ENCODE measurements around the gene STX12. TPM values are rescaled to one million over a fixed set of nuclear protein-coding genes. Genes with fewer than 3 reads are reported as not detected.
A peak's percentile ranks its signal among the peaks of the same experiment; 100 is the strongest.
"Not testable (repeated sequence)": the region's sequence is repeated elsewhere in the genome, so short reads cannot be mapped to it uniquely, and the experiment has no call there.

Gene STX12
- total and polyA plus RNA-seq, 8 donors, result 13.6 to 24.3 (median 19.5) TPM

DNA sequence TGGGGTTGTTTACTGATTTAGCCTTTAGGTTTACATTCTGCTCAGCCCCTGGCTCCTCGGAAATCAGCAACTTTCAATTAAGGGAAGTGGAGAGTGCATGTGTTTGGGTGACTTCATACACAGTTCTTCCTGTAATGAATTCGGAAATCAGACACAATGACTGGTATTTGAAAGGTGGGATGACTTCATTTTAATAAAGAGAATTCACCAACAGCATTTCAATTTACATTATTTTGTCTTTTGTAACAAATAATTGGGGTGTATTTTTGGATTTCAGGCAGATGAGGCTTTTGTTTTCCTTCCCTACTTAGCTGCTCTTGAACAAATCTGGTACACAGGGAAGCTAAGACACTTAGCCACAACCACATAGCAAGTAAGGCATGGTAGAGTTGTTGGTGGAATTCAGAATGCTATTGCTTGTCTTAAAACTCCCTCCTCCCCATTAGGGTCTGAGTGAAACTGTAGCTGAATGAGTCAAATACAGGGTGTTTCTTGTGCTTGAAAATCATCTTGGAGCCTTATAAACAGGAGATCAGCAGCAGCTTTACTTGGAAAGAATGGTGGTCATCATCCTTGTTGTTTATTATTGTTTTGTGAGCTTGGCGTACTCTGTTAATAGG is 917 bp downstream of the STX12 start:
- ATAC-seq (peak; percentile 2 to 37 (median 16)), DNase-seq (no peak), FAIRE-seq (no peak)
- TF ChIP-seq, protein P1, sequence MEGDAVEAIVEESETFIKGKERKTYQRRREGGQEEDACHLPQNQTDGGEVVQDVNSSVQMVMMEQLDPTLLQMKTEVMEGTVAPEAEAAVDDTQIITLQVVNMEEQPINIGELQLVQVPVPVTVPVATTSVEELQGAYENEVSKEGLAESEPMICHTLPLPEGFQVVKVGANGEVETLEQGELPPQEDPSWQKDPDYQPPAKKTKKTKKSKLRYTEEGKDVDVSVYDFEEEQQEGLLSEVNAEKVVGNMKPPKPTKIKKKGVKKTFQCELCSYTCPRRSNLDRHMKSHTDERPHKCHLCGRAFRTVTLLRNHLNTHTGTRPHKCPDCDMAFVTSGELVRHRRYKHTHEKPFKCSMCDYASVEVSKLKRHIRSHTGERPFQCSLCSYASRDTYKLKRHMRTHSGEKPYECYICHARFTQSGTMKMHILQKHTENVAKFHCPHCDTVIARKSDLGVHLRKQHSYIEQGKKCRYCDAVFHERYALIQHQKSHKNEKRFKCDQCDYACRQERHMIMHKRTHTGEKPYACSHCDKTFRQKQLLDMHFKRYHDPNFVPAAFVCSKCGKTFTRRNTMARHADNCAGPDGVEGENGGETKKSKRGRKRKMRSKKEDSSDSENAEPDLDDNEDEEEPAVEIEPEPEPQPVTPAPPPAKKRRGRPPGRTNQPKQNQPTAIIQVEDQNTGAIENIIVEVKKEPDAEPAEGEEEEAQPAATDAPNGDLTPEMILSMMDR (IDR thresholded peaks at IDR 0.05), result no peak
- Histone ChIP-seq H3K9me3 (no peaks in the 10 kb centered on the region), H3K4me3 (peak overlapping the region; percentile 71 to 95 (median 88)), H3K27me3 (no peaks in the 10 kb centered on the region), H3K36me3 (no peaks in the 10 kb centered on the region), H3K27ac (peak overlapping the region; percentile 74 to 89 (median 84)), H3K4me1 (peaks cover 4 to 16% (median 12%) of the 10 kb centered on the region in 3 donors)
- 26 to 31% methylated on average over 3 of the region's 3 CpGs for WGBS, 2 donors
- intact Hi-C loops (cut with DNase I), result no loop called here

DNA sequence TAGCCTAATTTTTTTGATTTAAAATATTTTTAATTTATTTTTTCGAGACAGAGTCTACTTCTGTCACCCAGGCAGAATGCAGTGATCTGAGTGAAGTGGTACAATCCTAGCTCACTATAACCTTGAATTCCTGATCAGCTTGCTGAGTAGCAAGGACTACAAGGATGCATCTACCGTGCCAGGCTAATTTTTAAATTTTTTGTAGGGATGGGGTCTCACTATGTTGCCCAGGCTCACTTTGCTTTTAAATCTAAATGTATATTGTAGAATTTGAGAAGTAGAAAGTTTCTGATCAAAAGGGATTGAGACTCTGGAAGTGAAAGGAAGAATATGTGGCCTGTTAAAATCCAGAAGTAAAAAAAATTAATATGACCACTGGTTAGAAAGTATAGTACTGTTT is 1.6 kb downstream of the STX12 start:
- no peak for ATAC-seq
- FAIRE-seq, result no peak
- 72 to 77% methylated on average over 2 of the region's 2 CpGs for WGBS, 2 donors
- Histone ChIP-seq H3K27ac (peak overlapping the region in 1 of 4 donors; percentile 89), H3K4me3 (peak overlapping the region in 1 of 4 donors; percentile 71), H3K27me3 (no peaks in the 10 kb centered on the region), H3K4me1 (peaks cover 4 to 16% (median 12%) of the 10 kb centered on the region in 3 donors), H3K36me3 (no peaks in the 10 kb centered on the region), H3K9me3 (no peaks in the 10 kb centered on the region)
- intact Hi-C loops (cut with DNase I), result no loop called here
- no peak for DNase-seq
- TF ChIP-seq, protein P1 (IDR thresholded peaks at IDR 0.05), result no peak

DNA sequence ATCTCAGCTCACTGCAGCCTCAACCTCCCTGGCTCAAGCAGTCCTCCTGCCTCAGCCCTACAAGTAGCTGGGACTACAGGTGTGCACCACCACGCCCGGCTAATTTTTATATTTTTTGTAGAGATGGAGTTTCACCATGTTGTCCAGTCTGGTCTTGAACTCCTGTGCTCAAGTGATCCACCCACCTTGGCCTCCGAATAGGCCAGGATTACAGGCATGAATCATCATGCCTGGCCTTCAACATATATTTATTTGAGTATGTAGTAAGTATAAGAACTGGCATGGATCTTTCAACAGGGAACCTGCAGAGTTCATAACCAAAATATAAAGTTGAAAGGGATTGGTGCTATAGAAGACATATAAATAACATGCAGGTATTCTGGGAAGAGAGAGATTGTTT is 2.3 kb downstream of the STX12 start:
- intact Hi-C loops (cut with DNase I); H3K36me3 ChIP-seq; FAIRE-seq; DNase-seq; H3K9me3 ChIP-seq; H3K27ac ChIP-seq; H3K27me3 ChIP-seq; H3K4me3 ChIP-seq; ATAC-seq: not testable (repeated sequence)
- WGBS, 2 donors, result 71 to 76% methylated on average over 3 of the region's 3 CpGs
- H3K4me1 ChIP-seq, result peaks cover 4 to 16% (median 12%) of the 10 kb centered on the region in 3 donors

DNA sequence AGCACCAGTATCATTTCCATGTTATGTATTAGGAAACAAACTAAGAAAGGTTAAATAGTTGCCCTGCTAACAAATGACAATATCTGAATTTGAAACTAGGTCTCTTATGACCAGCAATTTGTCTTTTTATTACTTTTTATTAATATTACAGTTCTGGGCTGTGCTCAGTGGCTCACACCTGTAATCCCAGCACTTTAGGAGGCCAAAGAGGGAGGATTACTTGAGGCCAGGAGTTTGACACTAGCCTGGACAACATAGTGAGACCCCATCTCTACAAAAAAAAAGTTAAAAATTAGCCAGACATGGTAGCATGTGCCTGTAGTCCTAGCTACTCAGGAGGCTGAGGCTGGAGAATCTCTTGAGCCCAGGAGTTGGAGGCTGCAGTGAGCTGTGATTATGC is 3.3 kb downstream of the STX12 start:
- H3K27me3 ChIP-seq; H3K36me3 ChIP-seq; ATAC-seq; intact Hi-C loops (cut with DNase I); H3K27ac ChIP-seq; FAIRE-seq; DNase-seq; H3K4me3 ChIP-seq; H3K9me3 ChIP-seq: not testable (repeated sequence)
- H3K4me1 ChIP-seq, result peaks cover 4 to 16% (median 12%) of the 10 kb centered on the region in 3 donors

DNA sequence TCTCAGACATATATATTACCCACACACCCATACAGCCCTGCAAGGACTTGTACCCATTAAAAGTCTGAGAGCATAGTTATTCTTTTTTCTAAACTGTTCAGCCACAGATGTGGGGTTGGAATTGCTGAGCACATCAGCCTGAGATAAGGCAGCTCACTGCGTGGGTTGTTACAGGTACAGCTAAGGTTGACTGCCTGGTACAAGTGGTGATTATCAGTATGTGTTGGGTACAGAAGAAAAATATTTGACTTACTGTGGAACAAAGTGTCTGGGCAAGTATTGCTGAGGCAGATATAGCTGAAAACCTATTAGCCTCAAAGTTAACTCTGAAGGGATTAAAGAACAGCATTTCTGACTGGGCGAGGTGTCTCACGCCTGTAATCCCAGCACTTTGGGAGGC is 5.0 kb downstream of the STX12 start:
- H3K4me1 ChIP-seq, result peaks cover 4 to 16% (median 12%) of the 10 kb centered on the region in 3 donors

DNA sequence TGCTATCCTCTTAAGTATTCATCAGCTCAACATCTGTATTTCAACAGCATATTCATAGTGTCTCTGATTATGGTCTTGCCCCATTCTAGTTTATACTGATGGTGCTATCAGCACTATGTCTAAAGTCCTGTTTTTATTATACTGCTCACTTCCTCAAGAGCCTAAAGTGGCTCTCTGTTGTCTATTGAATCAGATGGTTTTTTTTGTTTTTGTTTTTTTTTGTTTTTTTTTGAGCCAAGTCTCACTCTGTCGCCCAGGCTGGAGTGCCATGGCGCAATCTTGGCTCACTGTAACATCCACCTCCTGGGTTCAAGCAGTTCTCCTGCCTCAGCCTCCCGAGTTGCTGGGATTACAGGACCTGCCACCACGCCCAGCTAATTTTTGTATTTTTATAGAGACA is 6.1 kb downstream of the STX12 start:
- Histone ChIP-seq H3K27me3 (no peaks in the 10 kb centered on the region), H3K9me3 (no peaks in the 10 kb centered on the region), H3K4me3 (no peak overlapping the region), H3K27ac (no peak overlapping the region), H3K36me3 (no peaks in the 10 kb centered on the region), H3K4me1 (peaks cover 4 to 13% (median 7%) of the 10 kb centered on the region in 3 donors)
- DNase-seq (no peak), FAIRE-seq (no peak), ATAC-seq (no peak)
- 87 to 94% methylated on average over 4 of the region's 4 CpGs for WGBS, 2 donors
- TF ChIP-seq, protein P1 (IDR thresholded peaks at IDR 0.05), result no peak
- intact Hi-C loops (cut with DNase I), result no loop called here

More for the DNA sequence above, 5.0 kb downstream of the STX12 start:
- ATAC-seq (peak in 1 of 4 donors; percentile 26), DNase-seq (no peak), FAIRE-seq (no peak)
- Histone ChIP-seq H3K27ac (no peak overlapping the region), H3K36me3 (no peaks in the 10 kb centered on the region), H3K4me3 (no peak overlapping the region), H3K9me3 (no peaks in the 10 kb centered on the region), H3K27me3 (no peaks in the 10 kb centered on the region)
- 70 to 71% methylated on average over 3 of the region's 3 CpGs for WGBS, 2 donors
- intact Hi-C loops (cut with DNase I), result no loop called here
- TF ChIP-seq, protein P1 (IDR thresholded peaks at IDR 0.05), result no peak

Data from pancreas (tissue), 10 donors.